ENCODE results near the gene HM13.
"Not testable (repeated sequence)": the region's sequence is repeated elsewhere in the genome, so short reads cannot be mapped to it uniquely, and the experiment has no call there.

HM13 gene

DNA sequence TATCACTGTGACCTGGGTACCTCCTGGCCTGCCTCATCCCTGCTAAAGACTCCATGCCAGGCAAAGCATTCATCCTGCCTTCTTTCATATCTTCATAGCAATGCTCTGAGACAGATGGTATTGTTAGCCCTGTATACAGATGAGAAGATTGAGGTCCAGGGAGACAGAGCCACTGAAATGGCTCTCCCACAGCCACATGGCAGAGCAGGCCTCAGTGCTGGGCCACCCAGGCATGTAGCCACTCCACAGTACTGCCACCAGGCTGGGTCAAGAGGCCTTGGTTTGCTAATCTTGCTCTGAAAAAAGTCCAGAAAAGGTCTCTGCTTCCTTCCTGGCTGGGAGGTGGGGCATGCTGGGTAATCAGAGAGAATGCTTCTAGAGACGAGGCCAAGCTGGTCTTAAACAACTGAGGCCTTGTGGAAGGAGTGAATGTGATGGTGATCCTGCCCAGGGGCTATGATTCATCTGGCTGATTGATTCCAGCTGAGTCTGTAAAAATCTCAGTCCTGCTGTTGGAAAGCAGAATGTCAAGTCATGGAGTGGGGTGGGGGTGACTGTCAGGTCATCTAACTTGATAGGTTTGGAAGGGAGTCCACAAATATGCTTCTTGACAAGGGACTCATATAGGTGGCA lies 29.8 kb downstream of the HM13 start:
- no peak for DNase-seq

GRCh38 chr20:31544600-31544999 lies 30.4 kb downstream of the HM13 start:
- DNase-seq, result no peak

DNA sequence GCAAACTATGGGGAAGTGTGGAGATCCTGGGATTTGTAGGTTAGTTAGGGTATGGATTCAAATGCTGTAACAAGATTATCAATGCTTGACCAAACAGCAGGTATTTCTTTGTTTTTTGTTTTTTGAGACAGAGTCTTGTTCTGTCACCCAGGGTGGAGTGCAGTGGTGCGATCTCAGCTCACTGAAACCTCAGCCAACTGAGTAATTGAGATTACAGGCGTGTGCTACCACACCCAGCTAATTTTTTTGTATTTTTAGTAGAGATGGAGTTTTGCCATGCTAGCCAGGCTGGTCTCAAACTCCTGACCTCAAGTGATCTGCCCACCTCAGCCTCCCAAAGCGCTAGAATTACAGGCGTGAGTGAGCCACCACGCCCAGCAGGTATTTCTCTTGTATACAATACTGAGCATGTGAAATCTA lies 31.4 kb downstream of the HM13 start:
- not testable (repeated sequence) for DNase-seq

- peak; percentile 93 for DNase-seq
Measured at GRCh38 chr20:31547017-31547675, 32.9 kb downstream of the HM13 start.

DNA sequence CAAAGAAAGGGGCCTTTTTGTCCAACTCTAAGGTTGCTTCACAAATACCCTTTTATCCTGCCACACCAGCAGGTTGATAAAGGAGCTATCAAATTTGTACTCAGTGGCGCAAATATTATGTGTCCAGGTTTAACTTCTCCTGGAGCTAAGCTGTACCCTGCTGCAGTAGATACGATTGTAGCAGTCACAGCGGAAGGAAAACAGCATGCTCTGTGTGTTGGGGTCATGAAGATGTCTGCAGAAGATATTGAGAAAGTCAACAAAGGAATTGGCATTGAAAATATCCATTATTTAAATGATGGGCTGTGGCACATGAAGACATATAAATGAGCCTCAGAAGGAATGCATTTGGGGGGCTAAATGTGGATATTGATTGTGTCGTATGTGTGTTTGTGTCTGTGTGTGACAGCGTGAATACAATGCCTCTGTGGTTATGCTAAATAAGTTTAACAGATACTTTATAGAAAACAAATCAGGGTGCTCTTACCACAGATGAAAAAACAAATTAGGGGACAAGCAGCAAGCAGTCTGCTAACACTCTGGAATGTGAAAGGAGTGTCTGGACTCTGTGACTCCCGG lies 33.6 kb downstream of the HM13 start:
- no peak for DNase-seq

DNA sequence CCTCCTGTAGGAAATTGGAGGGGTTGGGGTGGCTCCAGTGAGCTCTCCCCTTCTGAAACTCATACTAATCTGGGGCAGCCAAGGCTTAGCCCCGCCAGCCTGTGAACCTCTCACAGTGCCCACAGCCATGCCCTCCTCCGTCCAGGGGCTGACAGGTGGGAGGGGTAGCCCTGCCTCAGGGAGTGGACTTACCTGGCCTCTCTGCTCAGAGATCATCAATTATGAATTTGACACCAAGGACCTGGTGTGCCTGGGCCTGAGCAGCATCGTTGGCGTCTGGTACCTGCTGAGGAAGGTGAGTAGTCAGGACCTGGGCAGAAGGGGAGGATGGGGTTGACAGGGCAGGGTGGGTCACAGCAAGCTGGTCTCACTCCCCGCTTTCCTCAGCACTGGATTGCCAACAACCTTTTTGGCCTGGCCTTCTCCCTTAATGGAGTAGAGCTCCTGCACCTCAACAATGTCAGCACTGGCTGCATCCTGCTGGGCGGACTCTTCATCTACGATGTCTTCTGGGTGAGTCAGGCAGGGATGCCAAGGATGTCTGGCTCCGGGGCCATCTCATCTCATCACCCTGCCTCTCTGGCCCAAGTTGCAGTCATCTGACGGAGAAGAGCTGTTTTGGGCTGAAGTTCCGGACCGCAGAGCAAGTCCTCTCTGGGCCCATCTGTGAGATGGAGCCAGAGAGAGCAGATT lies 34.7 kb downstream of the HM13 start:
- no peak for DNase-seq

- no peak for DNase-seq
Measured at GRCh38 chr20:31549513-31549880, 35.3 kb downstream of the HM13 start.

GRCh38 chr20:31550099-31550498 lies 35.9 kb downstream of the HM13 start:
- no peak for DNase-seq

DNA sequence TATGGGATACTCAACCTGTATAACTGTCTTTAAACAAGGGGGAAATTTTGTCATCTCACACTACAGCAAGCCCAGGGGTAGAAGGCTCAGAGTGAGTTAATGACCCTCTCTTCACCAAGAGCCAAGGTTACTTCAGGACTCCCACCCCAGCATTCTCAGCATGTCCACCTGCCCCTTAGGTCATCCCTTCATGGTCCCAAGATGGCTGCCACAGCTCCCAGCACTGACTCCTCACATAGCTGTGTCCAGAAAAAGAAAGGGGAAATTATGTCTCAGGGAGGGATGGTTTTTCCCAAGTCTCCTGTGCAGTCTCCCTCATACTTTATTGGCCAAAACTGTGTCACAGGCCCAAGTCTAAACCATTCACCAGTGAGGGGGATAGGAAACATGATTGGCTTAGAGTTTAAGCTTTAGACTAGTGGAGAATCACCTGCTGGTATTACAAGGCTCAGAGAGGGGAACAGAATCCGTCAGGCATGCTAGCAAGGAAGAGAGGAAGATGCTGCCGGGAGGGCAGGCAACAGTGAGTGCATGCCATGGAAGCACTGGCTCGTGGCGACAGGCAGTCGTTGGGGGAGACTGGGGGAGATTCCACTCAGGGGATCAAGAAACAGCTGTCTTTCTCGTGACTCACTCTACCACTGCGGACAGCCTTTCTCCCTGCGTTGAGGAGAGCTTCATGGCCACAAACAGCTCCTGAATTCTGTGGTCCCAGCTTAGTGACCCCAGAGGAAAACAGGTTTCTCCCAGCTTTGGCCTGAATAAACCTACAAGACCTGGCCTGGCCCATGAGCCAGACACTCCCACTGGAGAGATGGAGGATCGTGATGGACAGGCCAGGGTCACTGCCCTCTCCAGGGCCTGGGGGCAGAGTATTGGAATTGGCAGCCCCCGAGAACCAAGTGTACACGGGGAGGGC lies 37.2 kb downstream of the HM13 start:
- DNase-seq, result no peak

GRCh38 chr20:31555203-31555775 lies 41.0 kb downstream of the HM13 start:
- DNase-seq, result no peak

- peak; percentile 59 for DNase-seq
Measured at GRCh38 chr20:31559704-31560093, 45.5 kb downstream of the HM13 start.

DNA sequence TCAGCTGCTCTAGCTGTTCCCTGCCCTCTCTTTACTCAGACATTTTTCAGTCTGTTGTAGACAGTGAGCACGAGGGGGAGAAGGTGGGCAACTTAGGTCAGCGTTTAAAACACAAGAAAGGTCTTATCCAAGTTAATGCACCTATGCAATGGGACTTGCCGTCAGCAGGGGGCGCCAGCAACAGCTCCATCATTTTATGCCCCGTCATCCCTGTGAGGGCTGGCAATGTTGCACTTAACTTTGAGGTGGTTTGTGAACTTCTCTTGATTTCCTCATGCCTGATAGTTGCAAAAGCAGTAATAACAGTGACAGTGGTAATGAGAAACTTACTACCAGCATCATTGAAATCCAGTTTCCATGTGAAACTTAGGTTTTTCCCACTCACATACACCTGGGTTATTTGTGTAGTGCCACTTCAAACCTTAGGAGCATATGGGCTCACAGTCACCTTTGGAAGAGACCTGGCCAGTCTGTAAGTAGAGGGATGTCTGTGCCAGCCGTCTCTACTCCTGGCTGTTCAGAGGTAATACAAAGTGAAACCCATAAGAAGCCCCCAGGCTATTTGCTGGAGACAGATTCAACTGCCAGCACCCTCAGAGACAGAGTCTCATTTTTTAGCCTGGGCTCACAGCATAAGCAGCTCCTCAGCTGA lies 46.0 kb downstream of the HM13 start:
- DNase-seq, result peak; percentile 85

DNA sequence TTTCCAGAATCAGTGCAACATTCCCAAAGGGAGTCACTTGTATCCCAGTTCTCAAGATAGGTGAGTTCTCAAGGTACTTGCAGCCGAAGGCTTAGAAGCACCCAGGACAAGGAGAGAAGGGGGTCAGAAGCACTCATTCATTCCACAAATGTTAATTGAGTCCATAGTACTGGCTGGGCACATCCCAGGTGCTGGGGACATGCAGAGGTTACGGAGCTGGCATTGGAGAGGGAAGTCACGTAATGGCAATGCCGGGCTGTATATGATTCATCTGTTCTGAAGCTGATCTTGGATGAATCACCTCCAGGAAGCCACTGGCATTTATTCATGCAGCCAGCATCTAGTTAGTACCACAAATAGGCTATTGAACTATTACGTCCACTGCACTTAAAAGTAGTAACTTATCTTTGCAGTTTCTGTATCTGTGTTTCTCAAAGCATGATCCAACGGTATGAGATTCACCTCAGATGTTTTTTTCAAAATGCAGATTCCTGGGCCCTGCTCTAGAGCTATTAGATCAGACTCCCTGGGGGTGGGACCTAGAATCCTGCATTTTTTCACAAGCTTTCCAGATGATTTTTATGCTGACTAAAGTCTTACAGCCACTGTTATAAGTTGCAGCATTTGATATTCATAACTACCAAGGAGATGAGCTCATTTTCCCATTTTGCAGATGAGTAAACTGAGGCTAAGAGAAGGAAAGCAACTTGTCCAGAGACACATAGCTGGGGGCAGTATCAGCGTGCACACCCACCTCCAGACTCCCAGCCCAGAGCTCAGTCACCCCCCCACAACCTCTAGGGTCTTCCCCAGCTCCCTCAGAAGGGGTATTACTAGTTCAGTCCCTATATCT lies 46.7 kb downstream of the HM13 start:
- DNase-seq, result no peak

GRCh38 chr20:31562241-31562640 lies 48.0 kb downstream of the HM13 start:
- DNase-seq, result no peak

- DNase-seq, result no peak
Measured at GRCh38 chr20:31564284-31564683, 50.0 kb downstream of the HM13 start.

- no peak for DNase-seq
Measured at GRCh38 chr20:31565699-31566318, 51.6 kb downstream of the HM13 start.

- DNase-seq, result no peak
Measured at GRCh38 chr20:31566319-31566657, 52.0 kb downstream of the HM13 start.

DNA sequence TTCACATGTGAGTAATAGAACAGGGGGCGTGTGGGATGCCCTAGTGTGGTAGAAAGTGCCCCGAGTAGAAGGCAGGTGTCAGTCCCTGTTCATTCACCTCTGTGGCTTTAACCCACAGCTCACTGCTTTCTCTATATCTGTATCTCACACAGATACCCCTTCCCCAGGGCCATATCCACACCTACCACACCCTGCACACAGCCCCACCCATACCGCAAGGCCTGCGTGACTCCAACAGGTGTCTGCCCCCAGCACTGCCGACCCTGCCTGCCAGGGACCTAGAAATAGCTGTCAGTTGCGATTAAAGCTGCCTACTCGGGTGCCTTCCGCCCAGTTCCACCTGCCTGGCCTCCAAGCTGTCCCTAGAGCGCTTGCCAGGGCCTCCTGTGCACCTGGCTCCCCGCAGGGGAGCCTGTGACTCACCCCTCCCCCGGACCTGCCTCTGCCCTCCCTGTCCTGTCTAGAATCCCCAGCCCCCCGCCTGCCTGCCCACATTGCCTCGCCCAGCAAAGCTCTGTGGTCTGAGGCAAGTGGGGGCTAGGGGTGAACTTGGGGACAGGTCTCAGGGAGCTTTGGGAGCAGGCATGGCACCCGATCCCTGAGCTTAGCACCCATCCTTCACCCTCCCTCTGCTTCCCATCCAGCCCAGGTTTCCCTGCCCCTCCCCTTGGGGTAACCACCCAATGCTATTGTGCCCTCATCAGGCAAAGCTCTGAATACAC lies 52.6 kb downstream of the HM13 start:
- no peak for DNase-seq

DNA sequence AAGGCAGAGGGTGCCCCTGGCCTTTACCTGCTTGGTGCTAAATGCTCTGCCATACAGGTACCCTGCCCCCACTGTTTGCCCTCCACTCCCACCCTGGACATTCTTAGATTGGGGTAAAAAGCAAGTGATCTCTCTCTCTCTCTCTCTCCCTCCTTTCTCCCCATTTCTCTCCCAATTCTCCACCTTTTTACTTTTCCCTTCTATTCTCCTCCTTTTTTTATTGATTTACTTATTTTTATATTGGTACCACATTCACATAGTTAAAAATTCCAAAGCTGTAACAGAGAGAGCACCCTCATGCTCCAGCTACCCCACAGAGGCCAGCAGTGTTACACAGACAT lies 53.1 kb downstream of the HM13 start:
- no peak for DNase-seq

Measured in OCI-M1 (cell line).